Activated B cell treated with CpG ODN at 0.5 μM for 24 hours (primary cell): Measurements from ENCODE around the gene ANKRD11. TPM values are rescaled to one million over a fixed set of nuclear protein-coding genes. Genes with fewer than 3 reads are reported as not detected.
A peak's percentile ranks its signal among the peaks of the same experiment; 100 is the strongest.

Experiments
- ATAC-seq: fragments of 200-7000 bp; cut with Tn5 transposase; one replicate; pipeline ENCODE4 v1.10.0; 2021; ENCODE audit warnings: low read depth, mild to moderate bottlenecking, moderate library complexity
- CTCF ChIA-PET: fragments of 350-600 bp; sonication (Branson Sonifier 250); formaldehyde crosslinking; loops from one replicate; lab custom pipeline; 2021; ENCODE audit warnings: antibody characterized with exemption; lab: Charles Lee
- POLR2A ChIA-PET: fragments of 350-600 bp; sonication (Branson Sonifier 250); formaldehyde crosslinking; loops from one replicate; lab custom pipeline; 2021; ENCODE audit warnings: antibody characterized with exemption; lab: Charles Lee
- DNase-seq: peaks from one replicate; pipeline ENCODE4 v3.0.0; 2022
- H3K27ac Mint-ChIP-seq: one replicate; pipeline ENCODE4 v1.8.0; 2020; ENCODE audit warnings: mixed read lengths
- H3K27me3 Mint-ChIP-seq: one replicate; pipeline ENCODE4 v1.8.0; 2021; ENCODE audit warnings: mixed read lengths
- H3K36me3 Mint-ChIP-seq: one replicate; pipeline ENCODE4 v1.8.0; 2021; ENCODE audit warnings: low read depth, mixed read lengths
- H3K4me1 Mint-ChIP-seq: one replicate; pipeline ENCODE4 v1.8.0; 2021; ENCODE audit warnings: mixed read lengths
- H3K4me3 Mint-ChIP-seq: one replicate; pipeline ENCODE4 v1.8.0; 2020; ENCODE audit warnings: mild to moderate bottlenecking, mixed read lengths
- H3K9me3 Mint-ChIP-seq: one replicate; pipeline ENCODE4 v1.8.0; 2020; ENCODE audit warnings: mixed read lengths
- CTCF ChIP-seq: fragments of 200-600 bp; IDR thresholded peaks from one replicate; pipeline ENCODE4 v1.8.0; 2022; ENCODE audit warnings: antibody characterized with exemption, mild to moderate bottlenecking
- intact Hi-C: fragments of 100-400 bp; cut with micrococcal nuclease; formaldehyde crosslinking; loops from one replicate; pipeline ENCODE4 v1.15.1; 2024
- total RNA-seq: library from RNA; stranded (reverse); gene quantifications from 2 replicates; pipeline ENCODE4 v1.2.3, GENCODE V29; 2022

ANKRD11 gene
- total RNA-seq, 1 donor from 2014 or later = 243 TPM

GRCh38 chr16:89507214-89507833, 17.0 kb upstream of the ANKRD11 start:
- POLR2A ChIA-PET = interaction anchor here (0.7 to 4.2 kb wide), 10 partner anchors 18 to 170 kb away, joined by 3 to 68 read pairs (median 4); partner anchors contain the start of gene ANKRD11
- peaks cover 21% of the 10 kb centered on the region for H3K36me3 Mint-ChIP-seq
- H3K27ac Mint-ChIP-seq = no peak overlapping the region
- ATAC-seq = no peak
- H3K9me3 Mint-ChIP-seq = no peaks in the 10 kb centered on the region
- peaks cover 41% of the 10 kb centered on the region for H3K4me1 Mint-ChIP-seq
- CTCF ChIA-PET = interaction anchor here (0.8 to 2.1 kb wide), 4 partner anchors 18 to 290 kb away, joined by 3 to 9 read pairs (median 6); partner anchors contain the start of gene ZNF778
- intact Hi-C loops = loop anchor here (5.0 to 10.0 kb wide), 3 partner anchors 85 to 693 kb away; partner anchors contain the start of gene APRT
- no peaks in the 10 kb centered on the region for H3K27me3 Mint-ChIP-seq
- H3K4me3 Mint-ChIP-seq = peak overlapping the region; percentile 74
- no peak for TF ChIP-seq CTCF
- DNase-seq = no peak

DNA sequence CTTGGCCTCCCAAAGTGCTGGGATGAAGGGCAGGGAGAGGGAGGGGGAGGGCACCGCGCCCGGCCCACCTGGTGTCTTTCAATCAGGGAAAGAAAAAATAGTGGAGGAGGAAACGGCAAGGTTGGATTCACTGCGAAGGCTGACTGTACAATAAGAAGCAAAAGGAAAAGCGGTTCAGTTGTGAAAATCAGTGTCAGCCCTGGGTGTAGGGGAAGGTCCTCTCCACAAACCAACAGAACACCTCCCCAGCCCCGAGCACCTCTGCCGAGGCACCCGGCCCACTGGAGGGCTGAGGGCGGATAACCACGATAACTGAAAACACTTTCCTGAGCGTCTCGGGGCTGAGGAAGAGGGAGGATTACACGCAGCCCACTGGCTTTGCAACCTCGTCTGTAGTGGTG, 16.4 kb upstream of the ANKRD11 start:
- DNase-seq = no peak
- ChIA-PET POLR2A (interaction anchor here (0.7 to 4.2 kb wide), 5 partner anchors 18 to 88 kb away, joined by 4 to 68 read pairs (median 7); partner anchors contain the start of gene ANKRD11), CTCF (interaction anchor here (1.6 kb wide), 1 partner anchor 30 kb away, joined by 3 read pairs; no protein-coding TSS in a partner anchor)
- Mint-ChIP-seq H3K4me1 (peaks cover 41% of the 10 kb centered on the region), H3K4me3 (peak overlapping the region; percentile 52), H3K27ac (no peak overlapping the region), H3K27me3 (no peaks in the 10 kb centered on the region), H3K36me3 (peaks cover 15% of the 10 kb centered on the region), H3K9me3 (no peaks in the 10 kb centered on the region)
- no peak for TF ChIP-seq CTCF
- intact Hi-C loops = loop anchor here (5.0 to 10.0 kb wide), 3 partner anchors 84 to 692 kb away; partner anchors contain the start of gene APRT
- no peak for ATAC-seq

DNA sequence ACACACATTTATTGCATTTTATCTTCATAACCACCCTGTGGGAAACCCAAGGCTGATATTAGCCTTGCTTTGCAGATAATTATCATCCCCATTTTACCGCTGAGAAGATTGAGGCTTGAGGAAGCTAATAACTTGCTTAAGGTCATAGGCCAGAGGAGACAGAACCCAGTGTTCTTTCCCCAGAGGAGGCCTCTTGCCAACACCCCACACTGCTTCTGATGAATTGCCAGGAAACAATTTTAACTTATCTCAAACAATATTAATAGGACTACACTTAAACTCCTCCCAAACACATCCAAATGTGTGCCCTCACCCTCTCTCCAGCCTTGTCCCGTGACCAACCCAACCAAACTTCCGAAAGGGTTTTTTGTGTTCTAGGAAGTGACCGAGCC, 15.7 kb upstream of the ANKRD11 start:
- H3K4me3 Mint-ChIP-seq = peak overlapping the region; percentile 74
- ChIA-PET CTCF (no interaction called here), POLR2A (interaction anchor here (0.6 to 4.2 kb wide), 2 partner anchors 17 to 122 kb away, joined by 4 to 68 read pairs; partner anchors contain the start of gene ANKRD11)
- no peak for TF ChIP-seq CTCF
- H3K4me1 Mint-ChIP-seq = peaks cover 38% of the 10 kb centered on the region
- intact Hi-C loops = loop anchor here (5.0 to 10.0 kb wide), 3 partner anchors 84 to 691 kb away; partner anchors contain the start of gene APRT
- no peaks in the 10 kb centered on the region for H3K27me3 Mint-ChIP-seq
- H3K9me3 Mint-ChIP-seq = no peaks in the 10 kb centered on the region
- H3K36me3 Mint-ChIP-seq = peaks cover 11% of the 10 kb centered on the region
- no peak for DNase-seq
- no peak for ATAC-seq
- peak overlapping the region; percentile 74 for H3K27ac Mint-ChIP-seq

DNA sequence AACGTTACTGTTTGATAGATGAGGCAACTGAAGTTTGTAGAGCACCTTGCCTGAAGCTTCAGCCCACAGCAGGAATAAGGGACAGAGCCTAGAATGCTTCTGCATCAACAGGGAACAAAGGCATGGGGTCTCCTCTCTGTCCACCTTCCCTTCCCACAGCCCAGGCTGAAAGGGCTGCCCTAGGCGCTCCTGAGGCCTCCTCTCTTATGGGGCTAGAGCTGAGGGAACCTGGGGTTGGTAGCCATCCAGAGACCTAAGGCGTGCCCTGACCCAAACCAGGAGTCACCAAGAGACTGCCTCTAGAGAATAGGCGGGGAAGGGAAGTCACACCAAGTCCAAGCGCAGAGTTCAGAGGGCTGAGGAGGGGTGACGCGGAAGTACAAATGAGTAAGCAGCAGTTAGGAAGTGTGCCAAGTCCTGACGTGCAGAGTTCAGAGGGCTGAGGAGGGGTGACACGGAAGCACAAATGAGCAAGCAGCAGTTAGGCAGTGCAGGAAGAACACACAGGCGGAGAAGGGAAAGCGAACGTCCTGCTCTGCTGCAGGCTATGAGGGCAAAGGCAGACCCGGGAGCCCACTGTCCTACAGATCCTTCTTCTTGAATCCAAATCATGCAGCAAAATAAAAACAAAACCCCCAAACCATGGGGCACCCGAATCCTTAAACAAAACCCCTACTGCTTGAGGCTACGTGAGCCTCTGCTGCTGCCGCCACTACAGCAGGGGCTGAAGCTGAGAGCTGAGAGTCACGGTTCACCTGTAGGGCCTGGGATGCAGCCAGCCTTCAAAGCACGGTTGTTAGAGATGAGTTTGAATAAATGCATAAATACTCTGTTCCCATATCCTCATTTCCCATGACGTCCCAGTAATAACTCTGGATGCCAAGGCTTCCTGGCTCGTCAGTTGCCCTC, 15.1 kb upstream of the ANKRD11 start:
- no peak for TF ChIP-seq CTCF
- ATAC-seq (peak; percentile 66), DNase-seq (peak; percentile 54)
- POLR2A ChIA-PET = interaction anchor here (0.6 to 4.2 kb wide), 6 partner anchors 15 to 793 kb away, joined by 3 to 68 read pairs (median 4); partner anchors contain the start of gene ANKRD11
- H3K9me3 Mint-ChIP-seq = no peaks in the 10 kb centered on the region
- peak overlapping the region; percentile 74 for H3K4me3 Mint-ChIP-seq
- CTCF ChIA-PET = no interaction called here
- H3K27me3 Mint-ChIP-seq = no peaks in the 10 kb centered on the region
- intact Hi-C loops = loop anchor here (1.0 to 10.0 kb wide), 4 partner anchors 15 to 691 kb away; partner anchors contain the start of genes ANKRD11 and APRT
- peak overlapping the region; percentile 74 for H3K27ac Mint-ChIP-seq
- peaks cover 4% of the 10 kb centered on the region for H3K36me3 Mint-ChIP-seq
- peaks cover 37% of the 10 kb centered on the region for H3K4me1 Mint-ChIP-seq
